HG02973 (cell line): ENCODE measurements around the gene ELMOD3.
"Not testable (repeated sequence)": the region's sequence is repeated elsewhere in the genome, so short reads cannot be mapped to it uniquely, and the experiment has no call there.

Experiments used
- ATAC-seq: cut with Tn5 transposase; IDR thresholded peaks from one replicate; pipeline ENCODE4 v1.9.1; 2021; ENCODE audit warnings: moderate library complexity; ENCODE audit not compliant: unreplicated experiment

ELMOD3 gene

DNA sequence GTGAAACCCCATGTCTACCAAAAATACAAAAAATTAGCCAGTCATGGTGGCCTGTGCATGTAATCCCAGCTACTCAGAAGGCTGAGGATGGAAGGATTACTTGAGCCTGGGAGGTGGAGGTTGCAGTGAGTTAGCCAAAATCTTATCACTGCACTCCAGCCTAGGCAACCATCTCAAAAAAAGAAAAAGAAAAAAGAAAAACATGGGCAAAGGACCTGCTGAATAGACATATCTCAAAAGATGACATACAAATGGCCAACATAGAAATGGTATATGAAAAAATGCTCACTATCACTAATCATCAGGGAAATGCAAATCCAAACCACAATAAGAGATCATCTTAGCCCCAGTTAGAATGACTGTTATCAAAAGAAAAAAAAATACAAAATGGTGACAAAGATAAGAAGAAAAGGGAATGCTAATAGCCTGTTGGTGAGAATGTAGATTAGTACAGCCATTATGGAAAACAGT, 25.4 kb upstream of the ELMOD3 start:
- no peak for ATAC-seq

DNA sequence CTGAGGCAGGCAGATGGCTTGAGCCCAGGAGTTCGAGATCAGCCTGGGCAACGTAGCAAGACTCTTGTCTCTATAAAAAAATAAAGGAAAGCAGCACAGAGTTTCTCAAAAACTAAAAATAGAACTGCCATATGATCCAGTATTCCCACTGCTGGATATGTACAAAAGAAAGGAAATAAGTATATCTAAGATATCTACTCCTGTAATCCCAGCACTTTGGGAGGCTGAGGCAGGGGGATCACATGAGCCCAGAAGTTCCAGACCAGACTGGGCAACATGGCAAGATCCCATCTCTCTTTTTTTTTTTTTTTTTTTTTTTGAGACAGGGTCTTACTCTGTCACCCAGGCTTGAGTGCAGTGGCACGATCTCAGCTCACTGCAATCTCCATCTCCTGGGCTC, 24.9 kb upstream of the ELMOD3 start:
- not testable (repeated sequence) for ATAC-seq

- no peak for ATAC-seq
Observed at GRCh38 chr2:85330839-85331636, 23.5 kb upstream of the ELMOD3 start.

DNA sequence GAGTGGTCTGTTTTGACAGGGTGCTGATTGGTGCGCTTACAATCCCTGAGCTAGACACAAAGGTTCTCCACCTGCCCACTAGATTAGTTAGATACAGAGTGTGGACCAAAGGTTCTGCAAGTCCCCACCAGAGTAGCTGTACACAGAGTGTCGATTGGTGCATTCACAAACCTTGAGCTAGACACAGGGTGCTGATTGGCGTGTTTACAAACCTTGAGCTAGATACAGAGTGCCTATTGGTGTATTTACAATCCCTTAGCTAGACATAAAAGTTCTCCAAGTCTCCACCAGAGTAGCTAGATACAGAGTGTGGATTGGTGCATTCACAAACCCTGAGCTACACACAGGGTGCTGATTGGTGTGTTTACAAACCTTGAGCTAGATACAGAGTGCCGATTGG, 20.7 kb upstream of the ELMOD3 start:
- ATAC-seq = not testable (repeated sequence)

- no peak for ATAC-seq
Observed at GRCh38 chr2:85334928-85335327, 19.6 kb upstream of the ELMOD3 start.

DNA sequence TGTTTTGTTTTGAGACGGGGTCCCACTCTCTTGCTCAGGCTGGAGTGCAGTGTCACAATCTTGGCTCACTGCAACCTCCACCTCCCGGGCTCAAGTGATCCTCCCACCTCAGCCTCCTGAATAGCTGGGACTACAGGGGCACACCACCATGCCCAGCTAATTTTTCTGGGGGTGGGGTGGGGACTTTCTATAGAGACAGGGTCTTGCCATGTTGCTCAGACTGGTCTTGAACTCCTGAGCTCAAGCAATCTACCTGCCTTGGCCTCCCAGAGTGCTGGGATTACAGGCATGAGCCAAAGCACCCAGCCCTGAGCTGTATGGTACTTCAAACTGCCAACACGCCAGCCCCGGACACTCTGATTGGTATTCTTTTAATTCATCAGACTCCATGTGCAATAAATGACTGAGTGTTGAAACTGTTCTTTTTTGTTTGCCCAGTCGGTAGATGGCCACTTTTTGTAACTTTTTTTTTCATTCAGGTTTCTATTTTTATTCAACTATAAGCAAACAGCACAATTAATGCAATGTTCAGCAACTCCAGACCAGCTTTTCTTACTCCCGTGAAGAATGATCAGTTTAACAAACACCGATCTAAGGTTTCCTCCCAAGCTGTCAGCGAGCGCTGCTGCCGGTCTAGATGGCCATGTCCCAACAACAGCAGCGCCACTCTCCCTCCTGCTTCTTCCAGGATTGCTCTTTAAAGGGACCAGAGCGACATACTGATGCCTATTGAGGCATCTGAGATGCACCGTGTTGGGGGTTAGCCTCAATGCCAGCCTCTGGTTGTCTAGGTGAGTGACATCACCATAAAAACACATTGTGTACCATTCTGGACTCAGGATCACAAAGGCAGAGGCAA, 14.3 kb upstream of the ELMOD3 start:
- ATAC-seq = no peak

DNA sequence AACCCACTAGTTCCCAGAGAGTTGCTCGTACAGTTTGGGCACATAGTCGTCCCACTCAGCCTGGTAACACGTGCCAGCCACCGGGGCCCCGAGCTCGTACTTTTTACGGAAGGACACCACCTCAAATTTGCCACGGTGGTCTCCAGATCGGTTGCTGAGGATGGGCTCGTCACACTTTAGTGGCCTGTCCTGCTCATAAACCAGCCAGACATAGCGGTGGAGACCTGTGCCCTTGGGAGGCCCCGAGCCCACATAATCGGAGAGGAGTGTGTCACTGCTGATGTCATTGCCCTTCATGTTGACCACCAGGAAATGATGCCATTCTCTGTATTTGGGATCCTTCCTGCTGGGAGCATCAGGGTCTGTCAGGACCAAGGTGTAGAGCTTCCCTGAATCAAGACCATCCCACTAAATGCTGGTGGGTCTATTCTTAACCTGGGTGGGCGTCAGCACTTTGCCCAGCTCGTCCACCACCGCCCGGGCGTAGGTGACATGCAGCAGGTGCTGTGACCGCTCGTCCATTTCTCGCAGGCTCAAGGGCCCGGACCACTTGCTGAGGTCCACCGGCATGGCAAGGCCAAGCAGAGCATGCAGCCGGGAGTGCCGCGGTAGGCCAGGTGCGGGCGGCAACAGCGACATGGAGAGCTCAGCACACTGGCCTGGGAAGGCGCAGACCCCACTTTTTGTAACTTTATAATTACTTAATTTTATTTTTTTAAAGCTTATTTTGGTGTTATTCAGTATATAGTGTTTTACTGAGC, 13.1 kb upstream of the ELMOD3 start:
- ATAC-seq = no peak

DNA sequence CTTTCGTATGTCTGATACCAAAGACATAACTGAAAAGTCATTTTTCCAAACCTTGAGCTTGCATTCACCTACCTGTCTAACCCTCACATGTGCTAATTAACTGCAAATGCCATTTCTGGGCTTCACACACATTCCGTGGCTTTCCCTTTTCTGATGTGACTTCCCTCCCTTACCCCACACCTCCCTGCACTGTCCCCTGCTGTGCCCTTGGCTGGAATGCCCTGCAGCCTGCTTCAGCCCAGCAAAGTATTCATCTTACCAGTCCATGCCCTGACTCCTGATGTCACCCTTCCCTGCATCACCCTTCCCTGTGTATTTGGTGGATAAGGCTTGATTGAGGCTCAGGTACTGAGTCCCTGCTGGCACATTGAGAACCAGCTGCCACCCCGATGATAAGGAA, 12.4 kb upstream of the ELMOD3 start:
- ATAC-seq = no peak

GRCh38 chr2:85343207-85343895, 11.2 kb upstream of the ELMOD3 start:
- not testable (repeated sequence) for ATAC-seq

DNA sequence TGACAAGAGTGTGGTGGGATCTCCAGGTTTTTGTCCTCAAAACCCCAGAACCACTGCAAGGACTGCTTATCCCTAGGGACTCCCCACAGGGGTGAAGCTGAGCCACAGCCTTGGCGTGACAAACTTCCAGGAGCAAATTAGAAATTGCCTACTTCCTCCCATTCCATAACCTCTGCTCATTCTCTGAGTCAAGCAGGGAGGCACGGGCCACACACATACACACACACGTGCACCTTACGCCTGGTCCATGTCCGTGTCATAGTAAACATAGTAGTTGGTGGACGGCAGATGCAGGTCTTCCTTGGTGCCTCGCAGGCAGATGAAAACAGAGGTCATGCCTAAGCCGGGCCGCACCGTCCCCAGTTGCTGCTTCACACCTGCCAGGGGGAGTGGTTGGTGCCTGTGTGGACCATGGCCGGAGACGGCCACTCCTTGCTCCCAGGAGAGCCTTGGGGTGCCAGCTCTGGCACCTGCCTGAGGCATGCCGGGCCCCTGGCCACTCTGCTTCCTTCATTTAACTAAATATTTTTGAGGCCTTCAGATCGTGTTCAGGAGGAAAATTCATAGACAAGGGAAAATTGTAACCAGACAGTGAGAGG, 10.1 kb upstream of the ELMOD3 start:
- ATAC-seq = no peak

- no peak for ATAC-seq
Observed at GRCh38 chr2:85347599-85347998, 7.0 kb upstream of the ELMOD3 start.

DNA sequence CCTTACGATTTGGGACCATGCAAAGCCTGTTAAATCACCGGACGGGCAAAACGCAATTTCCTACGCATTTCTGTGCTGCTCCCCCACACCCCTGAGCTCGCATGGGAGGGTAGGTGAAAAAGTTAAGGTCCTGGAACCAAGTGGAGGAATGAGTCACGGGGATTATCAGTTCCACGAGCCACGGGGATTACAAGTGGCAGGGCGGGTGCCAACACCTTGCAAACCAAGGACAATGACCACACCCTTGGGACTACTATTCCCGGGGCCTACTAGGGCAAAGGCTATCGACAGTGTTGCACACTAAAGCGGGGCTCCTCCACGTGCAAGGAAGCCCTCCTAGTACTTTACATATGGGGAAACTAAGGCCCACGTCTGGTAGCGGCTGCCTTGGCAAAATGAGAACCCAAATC, 688 bp upstream of the ELMOD3 start:
- no peak for ATAC-seq

GRCh38 chr2:85355073-85355410, 473 bp downstream of the ELMOD3 start:
- peak; percentile 7 for ATAC-seq

GRCh38 chr2:85355521-85355920, 952 bp downstream of the ELMOD3 start:
- no peak for ATAC-seq

- ATAC-seq = no peak
Observed at GRCh38 chr2:85356186-85356585, 1.6 kb downstream of the ELMOD3 start.

DNA sequence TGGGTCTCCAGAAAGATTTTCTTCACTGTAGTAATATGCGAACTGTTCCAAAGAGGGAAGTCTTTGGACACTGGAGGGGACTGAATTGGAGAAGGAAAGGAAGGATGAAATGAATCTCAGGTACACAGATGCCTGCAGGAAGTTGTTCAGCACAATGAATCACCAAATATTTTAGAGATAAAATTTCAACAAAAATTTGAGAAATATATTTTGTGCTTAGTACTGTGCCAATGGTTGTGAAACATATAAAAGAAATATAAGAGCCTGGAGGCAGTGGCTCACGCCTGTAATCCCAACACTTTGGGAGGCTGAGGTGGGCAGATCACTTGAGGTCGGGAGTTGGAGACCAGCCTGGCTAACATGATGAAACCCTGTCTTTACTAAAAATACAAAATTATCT, 3.2 kb downstream of the ELMOD3 start:
- no peak for ATAC-seq

DNA sequence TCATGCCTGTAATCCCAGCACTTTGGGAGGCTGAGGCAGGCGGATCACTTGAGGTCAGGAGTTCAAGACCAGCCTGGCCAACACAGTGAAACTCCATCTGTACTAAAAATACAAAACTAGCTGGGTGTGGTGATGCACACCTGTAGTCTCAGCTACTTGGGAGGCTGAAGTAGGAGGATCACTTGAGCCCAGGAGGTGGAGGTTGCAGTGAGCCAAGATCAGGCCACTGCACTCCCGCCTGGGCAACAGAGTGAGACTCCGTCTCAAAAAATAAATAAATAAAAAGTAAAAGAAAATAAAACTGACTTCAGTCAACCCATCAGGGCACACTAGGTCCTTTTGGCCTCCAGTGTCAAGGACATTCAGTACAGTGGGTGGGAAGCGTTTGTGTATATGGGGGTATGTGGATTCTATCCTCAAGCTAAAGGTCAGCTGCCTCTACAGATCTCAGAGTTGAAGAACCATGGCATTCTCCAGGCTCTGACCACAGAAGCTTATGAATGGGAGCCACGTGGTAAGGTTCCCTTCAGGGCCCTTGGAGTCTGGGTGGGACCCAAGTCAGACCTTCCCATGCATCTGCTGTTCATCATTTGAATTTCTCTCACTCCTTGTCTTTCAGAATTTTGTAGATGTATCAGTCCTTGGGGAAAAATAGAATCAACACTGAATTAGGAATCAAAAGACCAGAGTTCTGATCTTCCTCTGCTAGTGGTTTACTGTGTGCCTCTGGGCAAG, 8.3 kb downstream of the ELMOD3 start:
- not testable (repeated sequence) for ATAC-seq

DNA sequence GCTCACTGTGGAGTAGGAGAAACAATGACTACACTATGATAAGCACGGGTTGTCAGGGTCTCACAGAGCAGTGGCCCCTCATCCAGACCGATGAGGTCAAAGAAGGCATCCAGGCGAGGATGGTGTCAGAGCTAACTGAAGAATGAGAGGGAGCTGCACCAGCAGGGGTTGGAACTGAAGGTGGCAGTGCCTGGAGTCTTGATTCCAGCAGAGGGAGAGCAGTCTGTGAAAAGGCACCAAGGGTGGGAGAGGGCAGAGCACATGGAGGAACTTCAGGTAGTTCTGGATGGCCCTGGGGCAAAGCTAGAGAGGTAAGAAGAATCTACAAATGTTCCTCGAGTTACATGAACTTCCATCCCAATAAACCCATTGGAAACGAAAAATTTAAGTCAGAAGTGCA, 12.6 kb downstream of the ELMOD3 start:
- no peak for ATAC-seq

DNA sequence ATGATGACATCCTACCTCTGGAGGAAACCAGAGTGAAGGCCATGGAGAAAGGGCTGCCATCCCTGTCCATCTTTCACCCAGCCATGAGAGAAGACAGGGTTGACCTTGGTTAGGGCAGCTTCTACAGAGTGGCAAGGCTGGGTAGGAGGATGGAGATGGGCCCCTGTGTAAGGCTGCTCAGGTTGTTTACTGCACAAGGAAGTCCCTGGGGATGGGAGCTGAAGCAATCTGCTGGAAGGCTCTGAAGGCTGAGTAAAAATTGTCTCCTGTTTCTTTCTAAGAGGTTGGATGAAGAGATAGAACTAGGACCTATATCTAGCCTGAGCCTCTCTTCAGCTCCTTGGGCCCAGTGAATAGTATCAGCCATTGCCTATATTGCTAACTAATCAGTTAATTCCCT, 14.4 kb downstream of the ELMOD3 start:
- no peak for ATAC-seq

DNA sequence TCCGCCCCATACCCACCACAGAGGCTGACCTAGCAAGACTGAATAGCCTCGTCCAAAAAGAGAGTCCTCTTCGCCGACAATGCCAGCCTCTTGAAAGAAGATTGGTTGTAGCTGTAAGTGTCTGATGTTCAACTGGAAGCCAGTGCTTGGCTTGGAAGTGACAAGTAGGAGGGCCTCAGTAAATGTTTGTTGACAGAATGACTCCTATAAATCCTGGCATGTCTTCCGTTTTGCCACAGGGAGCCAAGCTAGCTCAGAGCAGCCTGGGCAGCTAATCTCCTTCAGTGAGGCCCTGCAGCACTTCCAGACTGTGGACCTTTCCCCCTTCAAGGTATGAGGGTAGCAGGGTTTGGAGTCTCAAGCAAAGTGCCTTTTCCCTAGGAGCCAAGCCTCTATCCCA, 14.9 kb downstream of the ELMOD3 start:
- no peak for ATAC-seq
